MCF 10A (cell line): ENCODE data around the gene GNG7. TPM values are rescaled to one million over a fixed set of nuclear protein-coding genes. Genes with fewer than 3 reads are reported as not detected.
"Not testable (repeated sequence)": the region's sequence is repeated elsewhere in the genome, so short reads cannot be mapped to it uniquely, and the experiment has no call there.

ENCODE experiments used
- BruUV-seq: library from RNA; stranded (reverse); fragments of 400-500 nt; replicated peaks from 2 replicates; lab custom pipeline; 2021; lab: Mats Ljungman, UMichigan
- CTCF ChIA-PET: fragments of 300-600 bp; sonication (Branson Sonifier 250); formaldehyde crosslinking; extraction: SDS; loops from one replicate; lab custom pipeline; 2021; ENCODE audit warnings: antibody characterized with exemption, inconsistent platforms; lab: Yijun Ruan, JAX
- POLR2A ChIA-PET: fragments of 300-600, 350-650 bp; sonication (Branson Sonifier 250); formaldehyde crosslinking; extraction: SDS; loops from one replicate; lab custom pipeline; 2020; ENCODE audit warnings: antibody characterized with exemption, inconsistent platforms; lab: Yijun Ruan, JAX
- DNase-seq: peaks from one replicate; pipeline ENCODE4 v3.0.0-alpha.2; 2018; ENCODE audit not compliant: unreplicated experiment
- H3K27ac Mint-ChIP-seq: one replicate; pipeline ENCODE4 v1.8.0; 2022; ENCODE audit warnings: mild to moderate bottlenecking, low read depth, mixed read lengths; ENCODE audit not compliant: unreplicated experiment
- H3K27me3 Mint-ChIP-seq: one replicate; pipeline ENCODE4 v1.8.0; 2022; ENCODE audit warnings: mixed read lengths; ENCODE audit not compliant: insufficient read depth, unreplicated experiment
- H3K36me3 Mint-ChIP-seq: one replicate; pipeline ENCODE4 v1.8.0; 2022; ENCODE audit warnings: mild to moderate bottlenecking, moderate library complexity, mixed read lengths; ENCODE audit not compliant: insufficient read depth, unreplicated experiment
- H3K4me1 Mint-ChIP-seq: one replicate; pipeline ENCODE4 v1.8.0; 2022; ENCODE audit warnings: mixed read lengths; ENCODE audit not compliant: insufficient read depth, unreplicated experiment
- H3K4me3 Mint-ChIP-seq: one replicate; pipeline ENCODE4 v1.8.0; 2022; ENCODE audit warnings: mild to moderate bottlenecking, moderate library complexity, mixed read lengths; ENCODE audit not compliant: unreplicated experiment
- H3K9me3 Mint-ChIP-seq: one replicate; pipeline ENCODE4 v1.8.0; 2022; ENCODE audit warnings: mixed read lengths; ENCODE audit not compliant: unreplicated experiment
- intact Hi-C: fragments of 100-400 bp; cut with micrococcal nuclease; formaldehyde crosslinking; loops from 2 replicates; pipeline ENCODE4 v1.14.1; 2022
- total RNA-seq: library from RNA; stranded (reverse); gene quantifications from 2 replicates; pipeline ENCODE4 v1.2.3, GENCODE V29; 2022
- TF ChIP-seq, protein P1 (sequence below): fragments of 200-600 bp; IDR thresholded peaks from one replicate; pipeline ENCODE4 v1.8.0; 2022; ENCODE audit warnings: antibody characterized with exemption, mild to moderate bottlenecking; ENCODE audit not compliant: unreplicated experiment

The GNG7 gene
- total RNA-seq, 1 experiment from 2014 or later: 0.51 TPM

DNA sequence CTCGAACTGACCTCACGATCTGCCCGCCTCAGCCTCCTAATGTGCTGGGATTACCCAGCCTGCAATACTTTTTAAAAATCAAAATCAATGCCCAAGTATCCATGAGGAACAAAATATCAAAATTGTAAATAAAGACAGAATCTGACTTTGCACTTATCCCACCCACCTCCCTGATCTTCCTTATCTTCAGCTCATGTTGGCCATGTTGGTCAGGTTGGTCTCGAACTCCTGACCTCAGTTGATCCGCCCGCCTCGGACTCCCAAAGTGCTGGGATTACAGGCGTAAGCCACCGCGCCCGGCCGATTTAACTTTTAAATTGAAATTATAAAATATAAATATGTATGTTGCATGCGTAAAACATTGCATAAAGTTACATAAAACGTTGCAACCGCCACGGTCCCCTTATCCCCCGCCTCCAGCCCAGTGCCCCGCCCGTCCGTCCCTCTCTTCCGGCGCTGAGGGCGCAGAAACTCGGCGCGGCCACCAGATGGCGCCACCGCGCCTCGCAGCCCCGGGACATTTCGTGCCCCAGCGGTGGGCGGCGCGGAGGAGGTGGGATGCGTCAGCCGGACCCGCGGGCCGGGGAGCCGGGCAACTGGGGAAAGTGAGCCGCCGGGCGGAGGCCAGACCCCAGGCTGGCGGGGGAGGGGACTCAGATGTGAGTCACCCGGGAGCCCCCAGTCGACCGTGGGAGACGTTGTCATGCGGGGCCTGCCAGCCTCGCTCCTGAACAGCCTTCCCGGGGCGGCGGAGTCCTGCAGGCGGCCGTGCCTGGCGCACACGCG lies 228.1 kb downstream of the GNG7 start:
- ChIA-PET POLR2A (interaction anchor here (1.2 to 8.0 kb wide), 6 partner anchors 9 to 155 kb away, joined by 3 to 136 read pairs (median 52); no protein-coding TSS in a partner anchor), CTCF (interaction anchor here (0.6 to 4.1 kb wide), 20 partner anchors 19 to 587 kb away, joined by 3 to 62 read pairs (median 4); no protein-coding TSS in a partner anchor)
- H3K4me1 Mint-ChIP-seq: peaks cover 14% of the 10 kb centered on the region
- TF ChIP-seq, protein P1, sequence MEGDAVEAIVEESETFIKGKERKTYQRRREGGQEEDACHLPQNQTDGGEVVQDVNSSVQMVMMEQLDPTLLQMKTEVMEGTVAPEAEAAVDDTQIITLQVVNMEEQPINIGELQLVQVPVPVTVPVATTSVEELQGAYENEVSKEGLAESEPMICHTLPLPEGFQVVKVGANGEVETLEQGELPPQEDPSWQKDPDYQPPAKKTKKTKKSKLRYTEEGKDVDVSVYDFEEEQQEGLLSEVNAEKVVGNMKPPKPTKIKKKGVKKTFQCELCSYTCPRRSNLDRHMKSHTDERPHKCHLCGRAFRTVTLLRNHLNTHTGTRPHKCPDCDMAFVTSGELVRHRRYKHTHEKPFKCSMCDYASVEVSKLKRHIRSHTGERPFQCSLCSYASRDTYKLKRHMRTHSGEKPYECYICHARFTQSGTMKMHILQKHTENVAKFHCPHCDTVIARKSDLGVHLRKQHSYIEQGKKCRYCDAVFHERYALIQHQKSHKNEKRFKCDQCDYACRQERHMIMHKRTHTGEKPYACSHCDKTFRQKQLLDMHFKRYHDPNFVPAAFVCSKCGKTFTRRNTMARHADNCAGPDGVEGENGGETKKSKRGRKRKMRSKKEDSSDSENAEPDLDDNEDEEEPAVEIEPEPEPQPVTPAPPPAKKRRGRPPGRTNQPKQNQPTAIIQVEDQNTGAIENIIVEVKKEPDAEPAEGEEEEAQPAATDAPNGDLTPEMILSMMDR: peak; percentile 96
- BruUV-seq: no TSS peak
- no peaks in the 10 kb centered on the region for H3K9me3 Mint-ChIP-seq
- intact Hi-C loops: loop anchor here (1.0 to 5.0 kb wide), 3 partner anchors 105 to 153 kb away; no protein-coding TSS in a partner anchor
- peaks cover 36% of the 10 kb centered on the region for H3K36me3 Mint-ChIP-seq
- peak overlapping the region; percentile 36 for H3K27ac Mint-ChIP-seq
- DNase-seq: peak; percentile 87
- peak overlapping the region; percentile 98 for H3K4me3 Mint-ChIP-seq
- no peaks in the 10 kb centered on the region for H3K27me3 Mint-ChIP-seq

DNA sequence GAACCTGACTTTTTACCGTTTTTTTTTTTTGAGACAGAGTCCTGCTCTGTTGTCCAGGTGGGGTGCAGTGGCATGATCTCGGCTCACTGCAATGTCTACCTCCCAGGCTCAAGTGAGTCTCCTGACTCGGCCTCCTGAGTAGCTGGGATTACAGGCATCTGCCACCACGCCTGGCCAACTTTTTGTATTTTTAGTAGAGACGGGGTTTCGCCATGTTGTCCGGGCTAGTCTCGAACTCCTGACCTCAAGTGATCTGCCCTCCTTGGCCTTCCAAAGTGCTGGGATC lies 232.6 kb downstream of the GNG7 start:
- H3K4me1 Mint-ChIP-seq, BruUV-seq, DNase-seq, H3K9me3 Mint-ChIP-seq, H3K36me3 Mint-ChIP-seq, H3K4me3 Mint-ChIP-seq, intact Hi-C loops, H3K27me3 Mint-ChIP-seq: not testable (repeated sequence)
- ChIA-PET CTCF (interaction anchor here (0.6 to 2.8 kb wide), 3 partner anchors 15 to 596 kb away, joined by 3 to 11 read pairs (median 3); no protein-coding TSS in a partner anchor), POLR2A (interaction anchor here (0.7 to 1.6 kb wide), 3 partner anchors 42 to 166 kb away, joined by 3 to 5 read pairs (median 4); no protein-coding TSS in a partner anchor)
- H3K27ac Mint-ChIP-seq: peak overlapping the region; percentile 36

DNA sequence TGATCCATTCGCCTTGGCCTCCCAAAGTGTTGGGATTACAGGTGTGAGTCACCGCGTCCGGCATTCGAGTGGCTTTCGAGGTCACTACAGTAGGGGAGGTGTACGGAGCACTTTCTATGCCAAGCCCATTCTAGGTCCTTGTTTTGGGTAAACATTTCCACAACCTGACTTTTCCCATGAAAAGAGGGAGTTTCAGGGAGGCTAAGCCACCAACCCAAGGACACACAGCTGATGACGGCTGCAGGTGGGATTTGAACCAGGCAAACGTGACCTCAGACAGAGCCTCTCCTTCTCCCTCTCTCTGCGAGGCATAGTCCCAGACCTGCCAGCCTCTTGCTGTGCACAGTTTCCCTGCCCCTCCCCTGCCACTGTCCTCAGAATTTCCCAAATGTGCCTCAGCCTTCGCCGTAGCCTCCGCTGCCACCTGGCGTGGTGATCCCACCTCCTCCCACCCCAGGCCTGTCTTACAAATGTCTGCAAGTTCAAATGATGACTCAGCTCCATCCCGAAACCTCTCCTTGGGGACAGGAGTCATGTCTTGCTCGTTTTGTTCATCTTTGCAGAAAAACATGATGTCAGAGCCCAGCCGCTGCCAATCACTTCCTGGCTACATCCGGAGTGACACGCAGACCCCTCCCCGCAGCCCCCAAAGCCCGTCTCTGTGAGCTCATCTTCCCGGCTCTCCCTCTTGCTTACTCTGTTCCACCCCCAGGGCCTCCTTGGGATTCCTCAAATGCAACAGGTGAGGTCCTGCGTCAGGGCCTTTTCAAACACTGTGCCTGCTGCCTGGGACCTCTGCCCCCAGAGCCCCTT lies 233.2 kb downstream of the GNG7 start:
- peak; percentile 89 for DNase-seq
- no peak overlapping the region for H3K4me3 Mint-ChIP-seq
- ChIA-PET POLR2A (interaction anchor here (0.7 to 1.6 kb wide), 5 partner anchors 41 to 198 kb away, joined by 3 to 5 read pairs (median 4); no protein-coding TSS in a partner anchor), CTCF (interaction anchor here (0.6 to 1.0 kb wide), 5 partner anchors 15 to 597 kb away, joined by 3 to 4 read pairs (median 3); no protein-coding TSS in a partner anchor)
- peak overlapping the region; percentile 36 for H3K27ac Mint-ChIP-seq
- intact Hi-C loops: no loop called here
- H3K36me3 Mint-ChIP-seq: no peaks in the 10 kb centered on the region
- no TSS peak for BruUV-seq
- H3K4me1 Mint-ChIP-seq: peaks cover 10% of the 10 kb centered on the region
- TF ChIP-seq, protein P1: no peak
- H3K27me3 Mint-ChIP-seq: no peaks in the 10 kb centered on the region
- H3K9me3 Mint-ChIP-seq: no peaks in the 10 kb centered on the region

DNA sequence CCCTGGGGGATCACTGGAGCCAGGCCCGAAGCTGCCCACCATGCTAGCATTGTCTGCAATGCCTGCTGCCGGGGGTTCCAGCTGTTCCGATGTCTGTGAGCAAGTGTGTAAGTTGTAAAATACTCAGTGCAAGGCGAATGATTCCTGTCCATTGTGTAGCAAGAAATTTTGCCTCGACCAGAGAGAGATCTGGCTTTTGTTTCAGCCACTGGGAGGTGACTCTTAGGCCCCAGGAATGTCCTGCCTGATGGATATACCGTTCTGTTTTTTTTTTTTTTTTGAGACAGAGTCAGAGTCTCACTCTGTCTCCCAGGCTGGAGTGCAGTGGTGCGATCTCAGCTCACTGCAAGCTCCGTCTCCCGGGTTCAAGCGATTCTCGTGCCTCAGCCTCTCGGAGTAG lies 233.9 kb downstream of the GNG7 start:
- no peaks in the 10 kb centered on the region for H3K36me3 Mint-ChIP-seq
- H3K27me3 Mint-ChIP-seq: no peaks in the 10 kb centered on the region
- H3K9me3 Mint-ChIP-seq: no peaks in the 10 kb centered on the region
- ChIA-PET POLR2A (interaction anchor here (1.0 to 1.6 kb wide), 4 partner anchors 41 to 197 kb away, joined by 3 to 5 read pairs (median 4); no protein-coding TSS in a partner anchor), CTCF (interaction anchor here (0.7 to 1.0 kb wide), 2 partner anchors 28 to 146 kb away, joined by 3 to 4 read pairs; no protein-coding TSS in a partner anchor)
- peaks cover 10% of the 10 kb centered on the region for H3K4me1 Mint-ChIP-seq
- DNase-seq: no peak
- intact Hi-C loops: no loop called here
- no TSS peak for BruUV-seq
- no peak overlapping the region for H3K4me3 Mint-ChIP-seq
- H3K27ac Mint-ChIP-seq: no peak overlapping the region
- TF ChIP-seq, protein P1: no peak
